Activated CD8-positive, alpha-beta memory T cell treated with anti-CD3 and anti-CD28 coated beads for 24 hours (primary cell): ENCODE measurements around the gene AOPEP.

Experiments
- DNase-seq: peaks from one replicate; pipeline ENCODE4 v3.0.0-alpha.2; 2020

Gene AOPEP

GRCh38 chr9:94907264-94907936 lies 180.9 kb downstream of the AOPEP start:
- DNase-seq = no peak

GRCh38 chr9:94908011-94908563 lies 181.6 kb downstream of the AOPEP start:
- no peak for DNase-seq

GRCh38 chr9:94908583-94909249 lies 182.2 kb downstream of the AOPEP start:
- DNase-seq = no peak

GRCh38 chr9:94909250-94909894 lies 182.9 kb downstream of the AOPEP start:
- no peak for DNase-seq

- DNase-seq = no peak
Observed at GRCh38 chr9:94909965-94910730, 183.6 kb downstream of the AOPEP start.

GRCh38 chr9:94911211-94911610 lies 184.7 kb downstream of the AOPEP start:
- DNase-seq = no peak

- no peak for DNase-seq
Observed at GRCh38 chr9:94911986-94912635, 185.6 kb downstream of the AOPEP start.

GRCh38 chr9:94912700-94913249 lies 186.3 kb downstream of the AOPEP start:
- no peak for DNase-seq

- no peak for DNase-seq
Observed at GRCh38 chr9:94913550-94913949, 187.1 kb downstream of the AOPEP start.

GRCh38 chr9:94915476-94916450 lies 189.3 kb downstream of the AOPEP start:
- peak; percentile 35 for DNase-seq

- DNase-seq = peak; percentile 32
Observed at GRCh38 chr9:94916956-94917355, 190.5 kb downstream of the AOPEP start.

GRCh38 chr9:94918038-94918753 lies 191.7 kb downstream of the AOPEP start:
- DNase-seq = no peak

- no peak for DNase-seq
Observed at GRCh38 chr9:94919376-94920098, 193.0 kb downstream of the AOPEP start.

GRCh38 chr9:94920420-94921091 lies 194.1 kb downstream of the AOPEP start:
- DNase-seq = no peak

- no peak for DNase-seq
Observed at GRCh38 chr9:94921092-94921471, 194.6 kb downstream of the AOPEP start.

- no peak for DNase-seq
Observed at GRCh38 chr9:94921656-94922055, 195.2 kb downstream of the AOPEP start.

- DNase-seq = no peak
Observed at GRCh38 chr9:94922098-94922607, 195.7 kb downstream of the AOPEP start.

GRCh38 chr9:94922691-94923107 lies 196.2 kb downstream of the AOPEP start:
- DNase-seq = no peak
